Measurements from ENCODE around the gene IGFBP6.

The IGFBP6 gene

GRCh38 chr12:53055471-53056266 lies 41.8 kb upstream of the IGFBP6 start:
- H3K4me3 ChIP-seq (replicated peaks; ENCODE audit: low read depth, low read length), result no peak overlapping the region

GRCh38 chr12:53056296-53056695 lies 41.2 kb upstream of the IGFBP6 start:
- no peak for TF ChIP-seq CTCF (IDR thresholded peaks at IDR 0.05; ENCODE audit: low read length, missing control alignments)
- no peak for DNase-seq (ENCODE audit: low read depth)
- no peak overlapping the region for H3K4me3 ChIP-seq (replicated peaks; ENCODE audit: low read depth, low read length)

More at GRCh38 chr12:53055471-53056266, 41.8 kb upstream of the IGFBP6 start:
- DNase-seq (ENCODE audit: low read depth), result no peak
- no peak for TF ChIP-seq CTCF (IDR thresholded peaks at IDR 0.05; ENCODE audit: low read length, missing control alignments)

DNA sequence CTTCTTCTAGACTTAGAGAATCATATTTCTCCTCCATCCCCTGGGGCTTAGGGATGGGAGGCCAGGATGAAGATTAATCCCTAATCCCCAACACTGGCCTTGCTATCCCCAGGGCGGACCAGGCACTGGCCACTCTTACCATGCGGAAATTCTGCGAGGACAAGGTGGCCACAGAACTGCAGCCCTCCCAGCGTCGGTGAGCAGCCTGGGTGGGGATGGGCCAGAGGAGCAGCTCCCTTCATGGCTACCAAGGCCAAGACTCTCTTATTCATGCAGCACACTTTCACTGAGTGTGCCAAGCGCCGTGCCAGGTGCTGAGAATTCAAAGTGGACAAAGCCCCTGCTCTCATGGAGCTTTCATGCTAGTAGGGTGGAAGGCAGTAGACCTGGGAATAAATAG lies 40.6 kb upstream of the IGFBP6 start:
- no peak for TF ChIP-seq CTCF (IDR thresholded peaks at IDR 0.05; ENCODE audit: low read length, missing control alignments)
- no peak for DNase-seq (ENCODE audit: low read depth)
- no peak overlapping the region for H3K4me3 ChIP-seq (replicated peaks; ENCODE audit: low read depth, low read length)

DNA sequence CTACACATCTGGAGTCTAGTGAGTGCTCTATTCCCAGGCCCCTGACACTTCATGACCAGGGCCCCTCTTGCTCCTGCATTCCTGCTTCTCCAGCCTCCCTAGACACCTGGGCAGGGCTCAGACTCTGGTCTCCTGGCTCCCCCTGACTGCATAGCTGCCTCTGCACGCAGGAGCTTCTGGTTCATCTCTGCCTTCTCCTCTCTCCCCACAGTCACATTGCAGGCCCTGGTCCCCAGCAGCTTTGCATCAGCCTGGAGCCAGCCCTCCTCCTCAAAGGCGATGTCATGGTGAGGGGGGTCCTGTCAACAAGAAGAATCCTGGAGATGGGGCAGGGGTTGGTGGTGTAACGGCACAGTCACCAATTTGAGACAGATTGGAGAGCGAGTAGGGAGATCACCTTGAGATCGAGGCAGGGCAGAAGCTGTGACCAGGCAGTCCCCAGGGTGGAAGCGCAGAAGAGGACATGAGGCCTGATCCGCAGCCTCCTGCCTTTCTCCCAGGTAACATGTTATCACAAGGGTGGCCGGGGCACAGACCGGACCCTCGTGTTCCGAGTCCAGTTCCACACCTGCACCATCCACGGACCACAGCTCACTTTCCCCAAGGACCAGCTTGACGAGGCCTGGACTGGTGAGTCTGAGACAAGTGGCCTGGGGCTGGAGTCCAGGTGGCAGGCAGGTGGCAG lies 39.5 kb upstream of the IGFBP6 start:
- no peak overlapping the region for H3K4me3 ChIP-seq (replicated peaks; ENCODE audit: low read depth, low read length)
- DNase-seq (ENCODE audit: low read depth), result no peak
- no peak for TF ChIP-seq CTCF (IDR thresholded peaks at IDR 0.05; ENCODE audit: low read length, missing control alignments)

- TF ChIP-seq CTCF (IDR thresholded peaks at IDR 0.05; ENCODE audit: low read length, missing control alignments), result no peak
- no peak overlapping the region for H3K4me3 ChIP-seq (replicated peaks; ENCODE audit: low read depth, low read length)
- no peak for DNase-seq (ENCODE audit: low read depth)
These were observed 38.6 kb upstream of the IGFBP6 start for GRCh38 chr12:53058674-53059433.

- DNase-seq (ENCODE audit: low read depth), result no peak
- TF ChIP-seq CTCF (IDR thresholded peaks at IDR 0.05; ENCODE audit: low read length, missing control alignments), result no peak
- H3K4me3 ChIP-seq (replicated peaks; ENCODE audit: low read depth, low read length), result no peak overlapping the region
These were observed 37.9 kb upstream of the IGFBP6 start for GRCh38 chr12:53059434-53060063.
